ENCODE results near the gene CAPZB.

DNA sequence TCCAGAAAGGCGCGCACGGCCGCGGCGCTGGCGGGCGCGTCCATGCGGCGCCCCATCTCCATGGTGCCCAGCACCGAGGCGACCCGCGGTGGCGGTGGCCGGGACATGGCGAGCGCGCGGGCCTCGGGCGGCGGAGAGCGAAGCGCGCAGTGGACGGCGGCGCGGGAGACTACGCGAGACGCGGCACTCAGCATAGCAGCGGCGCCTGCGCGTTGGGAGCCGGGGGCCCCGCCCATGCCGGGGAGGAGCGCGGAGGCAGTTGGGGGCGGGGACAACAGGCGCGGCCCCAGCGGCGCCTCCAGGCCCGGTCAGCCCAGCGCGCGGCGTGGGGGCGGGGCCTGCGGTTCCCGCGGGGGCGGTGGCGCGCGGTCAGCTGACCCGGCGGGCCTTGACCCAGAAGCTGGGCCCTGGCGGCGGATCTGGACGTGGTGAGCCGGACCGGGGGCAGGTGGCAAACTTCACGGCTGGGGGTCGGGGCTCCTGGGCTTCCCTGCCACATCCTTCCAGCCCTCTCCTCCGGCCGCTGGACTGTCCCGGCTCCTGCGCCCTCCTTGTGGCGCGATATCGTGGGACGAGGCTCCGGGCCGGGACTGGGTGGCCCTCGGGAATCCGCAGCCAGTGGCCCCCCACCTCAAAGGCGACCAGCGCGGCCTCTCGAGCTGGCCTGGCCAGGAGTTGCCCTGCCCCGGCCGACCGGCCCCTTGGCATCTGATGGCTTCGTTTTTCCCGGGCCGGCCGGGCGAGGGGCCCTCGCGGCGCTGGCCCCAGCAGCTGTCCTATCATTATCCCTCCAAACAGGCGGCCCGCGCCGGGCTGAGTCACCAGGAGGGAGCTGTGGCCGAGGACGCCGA, 173.2 kb downstream of the CAPZB start, which contains the start of the genes AKR7A2 and SLC66A1:
- TF ChIP-seq, protein P1, sequence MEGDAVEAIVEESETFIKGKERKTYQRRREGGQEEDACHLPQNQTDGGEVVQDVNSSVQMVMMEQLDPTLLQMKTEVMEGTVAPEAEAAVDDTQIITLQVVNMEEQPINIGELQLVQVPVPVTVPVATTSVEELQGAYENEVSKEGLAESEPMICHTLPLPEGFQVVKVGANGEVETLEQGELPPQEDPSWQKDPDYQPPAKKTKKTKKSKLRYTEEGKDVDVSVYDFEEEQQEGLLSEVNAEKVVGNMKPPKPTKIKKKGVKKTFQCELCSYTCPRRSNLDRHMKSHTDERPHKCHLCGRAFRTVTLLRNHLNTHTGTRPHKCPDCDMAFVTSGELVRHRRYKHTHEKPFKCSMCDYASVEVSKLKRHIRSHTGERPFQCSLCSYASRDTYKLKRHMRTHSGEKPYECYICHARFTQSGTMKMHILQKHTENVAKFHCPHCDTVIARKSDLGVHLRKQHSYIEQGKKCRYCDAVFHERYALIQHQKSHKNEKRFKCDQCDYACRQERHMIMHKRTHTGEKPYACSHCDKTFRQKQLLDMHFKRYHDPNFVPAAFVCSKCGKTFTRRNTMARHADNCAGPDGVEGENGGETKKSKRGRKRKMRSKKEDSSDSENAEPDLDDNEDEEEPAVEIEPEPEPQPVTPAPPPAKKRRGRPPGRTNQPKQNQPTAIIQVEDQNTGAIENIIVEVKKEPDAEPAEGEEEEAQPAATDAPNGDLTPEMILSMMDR (conservative IDR thresholded peaks at IDR 0.05 in 1 of 2, IDR thresholded peaks at IDR 0.05 in 1 of 2; ENCODE audit: extremely low read depth in 1 of 2, insufficient read depth in 1 of 2, low read depth in 1 of 2, low read length in 2 of 2) = no peak
- TF ChIP-seq EZH2 (IDR thresholded peaks at IDR 0.05; ENCODE audit: borderline replicate concordance, low read length) = no peak

All from mammary epithelial cell (primary cell).